NCI-H2081 treated with DMSO at 0.1 percent for 48 hours (cell line): ENCODE results near the gene RCE1.
"Not testable (repeated sequence)": the region's sequence is repeated elsewhere in the genome, so short reads cannot be mapped to it uniquely, and the experiment has no call there.

Source experiments
- DNase-seq: peaks from one replicate; lab custom pipeline; 2025; lab: John Stamatoyannopoulos, UW

RCE1 gene, protein sequence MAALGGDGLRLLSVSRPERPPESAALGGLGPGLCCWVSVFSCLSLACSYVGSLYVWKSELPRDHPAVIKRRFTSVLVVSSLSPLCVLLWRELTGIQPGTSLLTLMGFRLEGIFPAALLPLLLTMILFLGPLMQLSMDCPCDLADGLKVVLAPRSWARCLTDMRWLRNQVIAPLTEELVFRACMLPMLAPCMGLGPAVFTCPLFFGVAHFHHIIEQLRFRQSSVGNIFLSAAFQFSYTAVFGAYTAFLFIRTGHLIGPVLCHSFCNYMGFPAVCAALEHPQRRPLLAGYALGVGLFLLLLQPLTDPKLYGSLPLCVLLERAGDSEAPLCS

DNA sequence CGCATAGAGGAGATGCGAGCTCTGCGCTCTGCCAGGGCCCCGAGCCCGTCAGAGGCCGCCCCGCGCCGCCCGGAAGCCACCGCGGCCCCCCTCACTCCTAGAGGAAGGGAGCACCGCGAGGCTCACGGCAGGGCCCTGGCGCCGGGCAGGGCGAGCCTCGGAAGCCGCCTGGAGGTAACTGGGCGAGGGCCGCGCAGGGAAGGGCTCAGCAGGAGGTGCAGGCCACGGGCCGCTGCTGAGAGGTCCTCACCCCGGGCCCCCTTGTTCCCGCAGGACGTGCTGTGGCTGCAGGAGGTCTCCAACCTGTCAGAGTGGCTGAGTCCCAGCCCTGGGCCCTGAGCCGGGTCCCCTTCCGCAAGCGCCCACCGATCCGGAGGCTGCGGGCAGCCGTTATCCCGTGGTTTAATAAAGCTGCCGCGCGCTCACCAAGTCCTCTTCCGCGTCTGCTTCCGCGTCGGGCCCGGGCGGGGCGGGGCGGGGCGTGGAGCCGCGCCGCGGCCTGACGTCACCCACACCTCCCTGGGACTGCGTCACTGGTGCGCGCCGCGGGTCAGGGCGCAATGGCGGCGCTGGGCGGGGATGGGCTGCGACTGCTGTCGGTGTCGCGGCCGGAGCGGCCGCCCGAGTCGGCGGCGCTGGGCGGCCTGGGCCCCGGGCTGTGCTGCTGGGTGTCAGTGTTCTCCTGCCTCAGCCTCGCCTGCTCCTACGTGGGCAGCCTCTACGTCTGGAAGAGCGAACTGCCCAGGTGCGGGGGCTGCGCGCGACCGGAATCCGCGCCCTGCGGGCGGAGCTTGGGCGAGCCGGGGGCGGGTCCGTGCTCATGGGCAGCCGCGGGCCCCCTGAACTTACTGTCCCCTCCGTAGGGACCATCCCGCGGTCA is at the start of gene RCE1:
RCE1 (plus strand) TSS at position 546 of the 880 bp plus-strand sequence; CDS start at position 561, 15 bp downstream.
- DNase-seq: peak; percentile 40

DNA sequence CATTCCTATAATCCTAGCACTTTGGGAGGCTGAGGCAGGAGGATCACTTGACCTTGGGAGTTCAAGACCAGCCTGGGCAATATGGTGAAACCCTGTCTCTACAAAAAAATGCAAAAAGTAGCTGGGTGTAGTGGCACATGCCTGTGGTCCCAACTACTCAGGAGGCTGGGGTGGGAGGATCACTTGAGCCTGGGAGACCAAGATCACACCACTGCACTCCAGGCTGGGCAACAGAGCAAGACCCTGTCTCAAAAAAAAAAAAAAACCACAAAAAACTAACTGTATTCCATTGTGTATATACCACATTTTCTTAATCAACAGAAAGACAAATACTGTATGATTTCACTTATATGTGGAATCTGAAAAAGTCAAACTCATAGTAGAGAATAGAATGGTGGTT is 43.4 kb upstream of the RCE1 start:
- not testable (repeated sequence) for DNase-seq

DNA sequence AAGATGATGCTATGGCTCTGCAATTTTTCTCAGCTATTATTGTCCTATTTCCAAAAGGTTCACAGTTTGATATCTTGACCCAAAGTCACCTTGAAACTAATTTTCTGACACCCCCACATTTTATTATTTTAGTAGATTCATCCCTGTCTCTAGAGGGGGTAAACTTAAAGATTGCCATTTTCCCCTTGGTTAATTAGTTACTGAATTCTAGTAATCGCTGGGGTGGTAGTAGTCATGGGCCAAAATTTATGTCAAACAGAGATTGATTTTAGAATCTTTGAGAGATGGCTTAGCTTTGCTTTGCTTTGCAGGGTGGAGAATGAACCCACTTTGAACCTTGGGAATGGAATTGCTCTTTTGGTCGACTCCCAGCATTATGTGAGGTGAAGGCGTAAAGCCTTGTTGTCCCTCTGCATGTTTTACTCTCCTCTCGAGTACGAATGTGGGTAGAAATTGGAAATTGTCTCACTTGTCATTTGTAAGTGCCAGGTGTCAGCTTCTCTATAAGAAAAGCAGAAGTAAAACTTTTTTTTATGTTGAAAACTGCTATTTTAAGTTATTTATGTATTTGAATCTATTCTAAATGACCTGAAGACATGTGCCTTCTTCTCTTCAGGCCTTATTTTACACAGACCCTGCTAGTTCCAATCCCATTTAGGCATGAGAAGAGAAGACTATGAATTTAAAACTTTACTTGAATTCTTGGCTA is 42.4 kb upstream of the RCE1 start:
- DNase-seq: no peak

DNA sequence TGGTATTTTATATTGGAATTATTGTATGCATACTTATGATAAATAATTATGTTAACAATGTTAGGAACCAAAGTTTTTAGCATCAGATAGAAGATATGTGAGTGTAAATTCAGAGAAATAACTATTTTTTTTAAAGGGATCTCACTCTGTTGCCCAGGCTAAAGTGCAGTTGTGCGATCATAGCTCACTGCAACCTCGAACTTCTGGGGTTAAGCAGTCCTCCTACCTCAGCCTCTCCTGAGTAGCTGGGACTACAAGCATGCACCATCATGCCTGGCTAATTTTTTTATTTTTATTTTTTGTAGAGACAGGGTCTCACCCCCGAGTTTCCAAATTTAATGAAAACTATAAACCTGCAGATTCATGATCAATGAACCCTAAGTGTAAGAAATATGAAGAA is 33.6 kb upstream of the RCE1 start:
- DNase-seq: no peak

DNA sequence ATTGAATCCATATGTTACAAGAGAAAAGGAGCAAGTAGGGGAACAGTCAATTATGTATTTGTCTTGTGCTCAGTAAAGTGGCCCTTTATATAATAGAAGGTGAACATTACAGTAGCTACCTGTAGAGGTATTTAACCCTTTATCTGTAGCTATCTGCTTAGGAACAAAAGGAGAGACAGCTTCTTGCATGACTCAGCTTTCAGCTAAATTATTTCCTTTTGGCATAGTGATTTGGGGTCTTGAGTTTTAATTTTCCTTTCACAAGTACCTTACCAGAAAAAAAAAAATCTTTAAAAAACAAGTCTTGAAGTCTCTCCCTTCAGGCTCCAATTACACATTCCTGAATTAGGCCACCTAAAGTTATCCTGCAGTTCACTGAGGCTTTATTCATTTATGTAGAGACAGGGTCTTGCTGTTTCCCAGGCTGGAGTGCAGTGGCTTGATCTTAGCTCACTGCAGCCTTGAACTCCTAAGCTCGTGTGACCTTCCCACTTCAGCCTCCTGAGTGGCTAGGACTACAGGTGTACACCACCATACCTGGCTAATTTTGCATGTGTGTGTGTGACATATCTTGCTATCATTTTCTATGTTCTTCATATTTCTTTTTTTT is 32.6 kb upstream of the RCE1 start:
- no peak for DNase-seq

- DNase-seq: no peak
Measured at GRCh38 chr11:66814678-66815077, 28.6 kb upstream of the RCE1 start.

DNA sequence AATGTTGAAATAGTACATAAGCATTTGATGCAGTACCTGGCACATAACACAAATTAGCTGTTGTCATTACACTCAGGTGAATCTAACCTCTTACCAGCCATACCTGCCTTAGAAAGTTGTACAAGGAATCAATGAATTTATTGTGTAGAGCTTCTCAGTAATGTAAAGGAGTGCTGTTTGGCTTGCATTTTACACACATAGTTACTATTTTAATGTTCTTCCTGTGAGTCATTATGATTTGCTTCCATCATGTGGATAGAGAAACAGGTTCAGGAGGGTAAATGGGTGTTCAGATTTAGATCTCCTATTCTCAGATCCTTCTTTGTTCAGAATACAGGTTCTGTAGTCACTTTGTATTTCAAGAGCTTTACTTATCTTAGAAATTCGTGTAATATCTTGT is 27.6 kb upstream of the RCE1 start:
- DNase-seq: no peak

GRCh38 chr11:66818231-66818955 is 24.8 kb upstream of the RCE1 start:
- no peak for DNase-seq

- no peak for DNase-seq
Measured at GRCh38 chr11:66820381-66820780, 22.9 kb upstream of the RCE1 start.

GRCh38 chr11:66820901-66821300 is 22.3 kb upstream of the RCE1 start:
- no peak for DNase-seq

GRCh38 chr11:66823700-66824099 is 19.5 kb upstream of the RCE1 start:
- no peak for DNase-seq

DNA sequence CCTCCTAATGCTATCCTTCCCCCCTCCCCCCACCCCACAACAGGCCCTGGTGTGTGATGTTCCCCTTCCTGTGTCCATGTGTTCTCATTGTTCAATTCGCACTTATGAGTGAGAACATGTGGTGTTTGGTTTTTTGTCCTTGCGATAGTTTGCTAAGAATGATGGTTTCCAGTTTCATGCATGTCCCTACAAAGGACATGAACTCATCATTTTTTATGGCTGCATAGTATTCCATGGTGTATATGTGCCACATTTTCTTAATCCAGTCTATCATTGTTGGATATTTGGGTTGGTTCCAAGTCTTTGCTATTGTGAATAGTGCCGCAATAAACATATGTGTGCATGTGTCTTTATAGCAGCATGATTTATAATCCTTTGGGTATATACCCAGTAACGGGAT is 18.7 kb upstream of the RCE1 start:
- not testable (repeated sequence) for DNase-seq

- no peak for DNase-seq
Measured at GRCh38 chr11:66834539-66834845, 8.7 kb upstream of the RCE1 start.

DNA sequence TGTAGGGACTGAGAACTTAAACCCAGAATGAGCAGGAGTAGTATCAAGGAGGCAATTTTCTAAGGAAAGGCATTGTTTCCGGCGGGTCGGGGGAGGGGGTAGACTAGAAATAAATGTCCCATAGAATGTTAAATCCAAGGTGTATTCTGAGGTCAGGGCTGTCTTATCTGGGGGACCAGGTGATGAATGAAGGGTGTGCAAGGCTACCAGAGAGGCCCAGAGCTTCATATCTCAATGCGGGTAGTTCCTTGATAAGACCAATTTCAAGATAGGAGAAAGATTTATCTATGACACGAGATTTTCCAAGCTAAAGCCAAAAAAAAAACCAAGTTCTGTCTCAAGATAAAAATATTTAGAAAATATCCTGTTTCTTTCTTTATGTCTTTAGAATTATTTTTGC is 8.3 kb upstream of the RCE1 start:
- no peak for DNase-seq

- DNase-seq: no peak
Measured at GRCh38 chr11:66835768-66836405, 7.4 kb upstream of the RCE1 start.

DNA sequence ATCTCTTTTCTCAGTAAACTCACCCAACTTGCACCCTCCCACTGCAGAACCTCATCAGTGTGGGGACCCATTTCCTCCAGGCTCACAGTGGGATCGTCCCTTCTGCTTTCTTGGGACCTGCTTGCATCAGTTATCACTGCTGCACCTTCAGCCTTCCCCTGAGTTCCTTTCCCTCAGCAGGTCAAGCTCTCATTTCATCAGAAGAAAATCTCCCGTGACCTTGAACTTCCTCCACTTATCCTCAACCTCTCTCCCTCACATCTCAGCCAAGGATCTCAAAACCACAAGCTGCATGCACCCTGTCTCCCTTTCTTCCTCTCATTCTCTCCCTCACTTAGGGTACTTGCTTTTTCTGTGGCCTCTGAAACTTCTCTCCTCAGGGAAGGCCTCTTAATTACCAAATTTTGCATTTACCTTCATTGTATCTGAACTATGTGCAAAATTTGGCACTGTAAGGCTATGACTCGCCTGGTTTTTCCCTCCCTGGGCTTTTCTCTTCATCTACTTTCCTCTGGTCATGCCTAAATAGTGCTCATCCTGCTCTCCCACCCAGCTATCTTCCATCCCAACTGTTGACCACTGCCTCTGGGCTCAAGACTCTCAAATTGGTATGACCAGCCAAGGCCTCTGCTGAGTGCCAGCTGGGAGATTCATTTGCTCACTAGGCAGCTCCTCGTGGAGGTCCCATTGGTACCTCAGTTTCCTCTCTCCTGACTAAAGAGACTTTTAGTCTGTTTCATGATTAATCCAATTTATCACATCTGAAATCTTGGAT is 2.7 kb upstream of the RCE1 start:
- DNase-seq: no peak

DNA sequence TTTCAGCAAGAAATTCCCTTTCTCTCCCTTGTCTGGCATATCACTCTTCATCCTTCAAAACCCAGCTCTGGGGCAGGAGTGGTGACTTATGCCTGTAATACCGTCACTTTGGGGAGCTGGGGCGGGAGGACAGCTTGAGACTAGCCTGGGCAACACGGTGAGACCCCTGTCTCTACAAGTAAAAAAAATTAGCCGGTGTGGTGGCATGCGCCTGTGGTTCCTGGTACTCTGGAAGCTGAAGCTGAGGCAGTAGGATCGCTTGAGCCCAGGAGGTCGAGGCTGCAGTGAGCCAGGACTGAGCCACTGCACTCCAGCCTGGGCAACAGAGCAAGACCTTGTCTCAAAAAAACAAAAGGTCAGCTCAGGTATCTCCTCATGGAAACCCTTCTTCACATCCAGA is 1.4 kb upstream of the RCE1 start:
- DNase-seq: no peak

GRCh38 chr11:66842501-66842895 is 743 bp upstream of the RCE1 start:
- DNase-seq: no peak

DNA sequence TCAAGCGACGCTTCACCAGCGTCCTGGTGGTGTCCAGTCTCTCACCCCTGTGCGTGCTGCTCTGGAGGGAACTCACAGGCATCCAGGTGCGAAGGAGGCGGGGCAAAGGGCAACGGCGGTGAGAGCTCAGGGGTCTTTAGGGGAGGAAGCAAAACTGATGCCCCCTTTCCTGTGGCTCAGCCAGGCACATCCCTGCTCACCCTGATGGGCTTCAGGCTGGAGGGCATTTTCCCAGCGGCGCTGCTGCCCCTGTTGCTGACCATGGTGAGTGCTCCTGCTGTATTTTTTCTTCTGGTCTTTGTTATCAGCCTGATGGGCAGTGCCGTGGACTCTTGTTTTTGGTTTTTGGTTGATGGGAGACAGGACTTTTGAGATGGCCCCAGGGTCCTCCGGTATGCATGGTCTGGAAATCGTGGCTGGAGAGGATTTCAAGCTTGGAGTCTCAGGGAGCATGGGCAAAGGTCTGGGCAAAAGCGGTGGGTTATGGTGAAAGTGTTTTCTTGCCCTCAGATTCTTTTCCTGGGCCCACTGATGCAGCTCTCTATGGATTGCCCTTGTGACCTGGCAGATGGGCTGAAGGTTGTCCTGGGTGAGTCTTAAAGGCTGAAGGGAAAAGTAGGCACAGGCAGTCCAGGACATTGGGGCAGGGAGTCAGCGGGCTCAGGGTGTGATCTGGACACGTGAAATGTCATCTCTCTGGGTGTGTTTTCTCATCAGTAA is 695 bp downstream of the RCE1 start:
- DNase-seq: no peak
